ENCODE measurements around the gene WDR45B.

The WDR45B gene

DNA sequence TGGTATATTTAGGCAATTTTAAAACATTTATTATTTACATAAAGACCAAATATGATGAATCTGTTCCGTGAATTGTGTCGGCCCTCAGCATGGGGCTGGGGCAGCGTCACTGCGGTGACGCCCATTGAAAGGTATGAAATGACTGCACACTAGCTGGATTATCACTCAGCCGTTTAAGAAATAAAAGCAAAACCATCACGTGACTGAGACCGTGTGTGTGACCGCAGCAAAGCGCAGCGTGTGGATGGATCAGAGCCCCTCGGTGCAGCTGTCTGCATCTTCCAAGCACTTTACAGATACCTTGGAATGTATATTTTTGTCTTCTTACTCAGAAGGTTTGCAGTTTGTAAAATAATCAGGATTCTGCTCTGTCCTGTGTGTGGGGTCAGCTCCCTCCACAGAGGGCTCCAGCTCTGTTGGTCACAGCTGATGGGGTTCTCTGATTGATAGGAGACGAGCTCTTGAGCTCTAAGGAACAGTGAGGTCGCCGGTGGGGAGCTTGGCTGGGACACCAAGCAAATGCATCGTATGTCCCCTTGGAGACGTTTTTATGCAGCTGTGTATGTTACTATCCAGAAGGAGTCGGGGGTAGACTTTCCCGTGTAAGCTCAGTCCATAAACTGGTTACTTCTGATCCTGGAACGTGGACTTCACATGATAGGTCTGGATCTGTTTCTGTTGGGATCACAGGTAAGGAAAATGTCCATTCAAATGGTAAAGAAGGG, 45.1 kb downstream of the WDR45B start:
- Histone ChIP-seq H3K27ac (ENCODE audit: low read depth, low read length) (no peak overlapping the region), H3K36me3 (ENCODE audit: low read length) (peaks cover 8% of the 10 kb centered on the region; the same call in 1 of the 2 replicates), H4K20me1 (ENCODE audit: low read depth, low read length) (no peaks in the 10 kb centered on the region)

GRCh38 chr17:82602487-82602886, 45.8 kb downstream of the WDR45B start:
- H3K4me3 ChIP-seq (ENCODE audit: insufficient read depth, low read length, poor library complexity, severe bottlenecking) = no peak overlapping the region
- H3K36me3 ChIP-seq (ENCODE audit: low read length) = peaks cover 8% of the 10 kb centered on the region; the same call in 1 of the 2 replicates
- no peaks in the 10 kb centered on the region for H3K9me2 ChIP-seq (replicated peaks; ENCODE audit: insufficient read depth, low read length)
- no peaks in the 10 kb centered on the region for H3F3A ChIP-seq (ENCODE audit: insufficient read depth)
- H3K9me3 ChIP-seq (ENCODE audit: insufficient read depth, low read length) = no peaks in the 10 kb centered on the region
- H3K9ac ChIP-seq (ENCODE audit: low read length) = no peak overlapping the region
- H3K27me3 ChIP-seq (ENCODE audit: low read length) = no peaks in the 10 kb centered on the region
- H3K27ac ChIP-seq (ENCODE audit: low read depth, low read length) = no peak overlapping the region
- no peaks in the 10 kb centered on the region for H3K79me2 ChIP-seq (ENCODE audit: insufficient read depth, low read length)
- H4K20me1 ChIP-seq (ENCODE audit: low read depth, low read length) = no peaks in the 10 kb centered on the region
- H3K4me2 ChIP-seq (ENCODE audit: low read depth, low read length, poor library complexity, severe bottlenecking) = no peak overlapping the region
- no peak overlapping the region for H2AFZ ChIP-seq (ENCODE audit: low read depth, low read length, severe bottlenecking)
- TF ChIP-seq, protein P1, sequence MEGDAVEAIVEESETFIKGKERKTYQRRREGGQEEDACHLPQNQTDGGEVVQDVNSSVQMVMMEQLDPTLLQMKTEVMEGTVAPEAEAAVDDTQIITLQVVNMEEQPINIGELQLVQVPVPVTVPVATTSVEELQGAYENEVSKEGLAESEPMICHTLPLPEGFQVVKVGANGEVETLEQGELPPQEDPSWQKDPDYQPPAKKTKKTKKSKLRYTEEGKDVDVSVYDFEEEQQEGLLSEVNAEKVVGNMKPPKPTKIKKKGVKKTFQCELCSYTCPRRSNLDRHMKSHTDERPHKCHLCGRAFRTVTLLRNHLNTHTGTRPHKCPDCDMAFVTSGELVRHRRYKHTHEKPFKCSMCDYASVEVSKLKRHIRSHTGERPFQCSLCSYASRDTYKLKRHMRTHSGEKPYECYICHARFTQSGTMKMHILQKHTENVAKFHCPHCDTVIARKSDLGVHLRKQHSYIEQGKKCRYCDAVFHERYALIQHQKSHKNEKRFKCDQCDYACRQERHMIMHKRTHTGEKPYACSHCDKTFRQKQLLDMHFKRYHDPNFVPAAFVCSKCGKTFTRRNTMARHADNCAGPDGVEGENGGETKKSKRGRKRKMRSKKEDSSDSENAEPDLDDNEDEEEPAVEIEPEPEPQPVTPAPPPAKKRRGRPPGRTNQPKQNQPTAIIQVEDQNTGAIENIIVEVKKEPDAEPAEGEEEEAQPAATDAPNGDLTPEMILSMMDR (IDR thresholded peaks at IDR 0.05; ENCODE audit: insufficient read depth, low read length, poor library complexity, severe bottlenecking) = no peak
- no peak for TF ChIP-seq EZH2phosphoT487 (conservative IDR thresholded peaks at IDR 0.05; ENCODE audit: low read length)

More for the DNA sequence above, 45.1 kb downstream of the WDR45B start:
- no peak for TF ChIP-seq EZH2phosphoT487 (conservative IDR thresholded peaks at IDR 0.05; ENCODE audit: low read length)
- TF ChIP-seq, protein P1 (IDR thresholded peaks at IDR 0.05; ENCODE audit: insufficient read depth, low read length, poor library complexity, severe bottlenecking) = no peak
- Histone ChIP-seq H3K4me2 (ENCODE audit: low read depth, low read length, poor library complexity, severe bottlenecking) (no peak overlapping the region), H3K4me3 (ENCODE audit: insufficient read depth, low read length, poor library complexity, severe bottlenecking) (no peak overlapping the region), H3K9me3 (ENCODE audit: insufficient read depth, low read length) (no peaks in the 10 kb centered on the region), H3K27me3 (ENCODE audit: low read length) (no peaks in the 10 kb centered on the region), H2AFZ (ENCODE audit: low read depth, low read length, severe bottlenecking) (no peak overlapping the region), H3K9me2 (replicated peaks; ENCODE audit: insufficient read depth, low read length) (no peaks in the 10 kb centered on the region), H3K79me2 (ENCODE audit: insufficient read depth, low read length) (no peaks in the 10 kb centered on the region), H3F3A (ENCODE audit: insufficient read depth) (no peaks in the 10 kb centered on the region), H3K9ac (ENCODE audit: low read length) (no peak overlapping the region)

GRCh38 chr17:82601447-82602000, 46.7 kb downstream of the WDR45B start:
- TF ChIP-seq EZH2phosphoT487 (conservative IDR thresholded peaks at IDR 0.05; ENCODE audit: low read length) = no peak
- TF ChIP-seq, protein P1 (IDR thresholded peaks at IDR 0.05; ENCODE audit: insufficient read depth, low read length, poor library complexity, severe bottlenecking) = no peak
- no peak overlapping the region for H3K4me3 ChIP-seq (ENCODE audit: insufficient read depth, low read length, poor library complexity, severe bottlenecking)
- no peaks in the 10 kb centered on the region for H3K9me3 ChIP-seq (ENCODE audit: insufficient read depth, low read length)
- no peaks in the 10 kb centered on the region for H3K79me2 ChIP-seq (ENCODE audit: insufficient read depth, low read length)
- H3K27me3 ChIP-seq (ENCODE audit: low read length) = no peaks in the 10 kb centered on the region
- H2AFZ ChIP-seq (ENCODE audit: low read depth, low read length, severe bottlenecking) = no peak overlapping the region
- peaks cover 8% of the 10 kb centered on the region; the same call in 1 of the 2 replicates for H3K36me3 ChIP-seq (ENCODE audit: low read length)
- no peaks in the 10 kb centered on the region for H3K9me2 ChIP-seq (replicated peaks; ENCODE audit: insufficient read depth, low read length)
- H3K9ac ChIP-seq (ENCODE audit: low read length) = no peak overlapping the region
- no peaks in the 10 kb centered on the region for H3F3A ChIP-seq (ENCODE audit: insufficient read depth)
- no peak overlapping the region for H3K27ac ChIP-seq (ENCODE audit: low read depth, low read length)
- no peak overlapping the region for H3K4me2 ChIP-seq (ENCODE audit: low read depth, low read length, poor library complexity, severe bottlenecking)
- H4K20me1 ChIP-seq (ENCODE audit: low read depth, low read length) = no peaks in the 10 kb centered on the region

Measured in SU-DHL-6 (cell line).